Renal cortex interstitium (tissue), 3 donors: ENCODE results near the gene MT1E. TPM values are rescaled to one million over a fixed set of nuclear protein-coding genes. Genes with fewer than 3 reads are reported as not detected.

Experiments
- polyA plus RNA-seq, 3 donors: library from polyadenylated mRNA; unstranded; fragments of 120-200 nt; gene quantifications; one replicate each; pipeline ENCODE4 v1.2.1, GENCODE V29; 2013; ENCODE audit not compliant: insufficient read length in 3 of 3

MT1E gene
- polyA plus RNA-seq, 3 donors: 16.0 to 23.9 (median 17.3) TPM

Other genes starting within 250 kb of the MT1E start
- gene AMFR, start 200.2 kb upstream of the MT1E start, polyA plus RNA-seq: 100 to 1,000 TPM; 141 to 145 (median 144) TPM
- 100 to 1,000 TPM; 125 to 152 (median 135) TPM for gene NUDT21, start 174.4 kb upstream of the MT1E start, polyA plus RNA-seq
- 10 to 100 TPM; 38.9 to 40.9 (median 39.6) TPM for gene OGFOD1, start 174.2 kb upstream of the MT1E start, polyA plus RNA-seq
- 100 to 1,000 TPM in 1 of 3 donors, 10 to 100 TPM in 2; 68.1 to 116 (median 92.6) TPM for gene BBS2, start 105.8 kb upstream of the MT1E start, polyA plus RNA-seq
- not detected for gene MT4, start 60.7 kb upstream of the MT1E start, polyA plus RNA-seq
- gene MT3, start 36.3 kb upstream of the MT1E start, polyA plus RNA-seq: 1 to 10 TPM in 1 of 3 donors, under 1 TPM in 2; 0.84 to 1.3 (median 0.85) TPM
- gene MT2A, start 17.2 kb upstream of the MT1E start, polyA plus RNA-seq: 10 to 100 TPM; 14.5 to 29.8 (median 25.6) TPM
- under 1 TPM in 1 of 3 donors, not detected in 2; 0.20 TPM for gene MT1M, start 6.9 kb downstream of the MT1E start, polyA plus RNA-seq
- gene MT1A, start 12.9 kb downstream of the MT1E start, polyA plus RNA-seq: not detected
- not detected for gene MT1B, start 26.1 kb downstream of the MT1E start, polyA plus RNA-seq
- 10 to 100 TPM; 48.4 to 77.2 (median 58.2) TPM for gene MT1F, start 32.2 kb downstream of the MT1E start, polyA plus RNA-seq
- 10 to 100 TPM; 31.1 to 90.7 (median 45.7) TPM for gene MT1G, start 42.3 kb downstream of the MT1E start, polyA plus RNA-seq
- 10 to 100 TPM in 2 of 3 donors, 1 to 10 TPM in 1; 4.5 to 25.2 (median 12.1) TPM for gene MT1H, start 44.0 kb downstream of the MT1E start, polyA plus RNA-seq
- gene MT1X, start 56.7 kb downstream of the MT1E start, polyA plus RNA-seq: 10 to 100 TPM; 24.8 to 30.2 (median 27.0) TPM
- gene NUP93, start 104.3 kb downstream of the MT1E start, polyA plus RNA-seq: 100 to 1,000 TPM in 1 of 3 donors, 10 to 100 TPM in 2; 82.7 to 106 (median 89.4) TPM
- 10 to 100 TPM; 16.5 to 49.8 (median 20.8) TPM for gene SLC12A3, start 239.4 kb downstream of the MT1E start, polyA plus RNA-seq